NCI-H82 treated with DMSO at 0.1 percent for 48 hours (cell line): ENCODE measurements around the gene NAV2.

Source experiments
- DNase-seq: peaks from one replicate; lab custom pipeline; 2025; ENCODE audit not compliant: unreplicated experiment; lab: John Stamatoyannopoulos, UW

NAV2 gene

GRCh38 chr11:19963697-19964387 lies 251.2 kb downstream of the NAV2 start:
- no peak for DNase-seq

GRCh38 chr11:19966441-19966840 lies 253.8 kb downstream of the NAV2 start:
- no peak for DNase-seq

- DNase-seq: no peak
These were observed 254.3 kb downstream of the NAV2 start for GRCh38 chr11:19966927-19967326.

- no peak for DNase-seq
These were observed 255.2 kb downstream of the NAV2 start for GRCh38 chr11:19967787-19968186.

- no peak for DNase-seq
These were observed 256.2 kb downstream of the NAV2 start for GRCh38 chr11:19968860-19969259.

- no peak for DNase-seq
These were observed 258.3 kb downstream of the NAV2 start for GRCh38 chr11:19970944-19971343.

- no peak for DNase-seq
These were observed 259.5 kb downstream of the NAV2 start for GRCh38 chr11:19972091-19972490.

GRCh38 chr11:19972651-19973050 lies 260.0 kb downstream of the NAV2 start:
- no peak for DNase-seq

- DNase-seq: no peak
These were observed 260.5 kb downstream of the NAV2 start for GRCh38 chr11:19973136-19973635.

GRCh38 chr11:19974886-19975285 lies 262.2 kb downstream of the NAV2 start:
- DNase-seq: no peak

GRCh38 chr11:19975414-19975990 lies 262.9 kb downstream of the NAV2 start:
- DNase-seq: no peak

- no peak for DNase-seq
These were observed 263.8 kb downstream of the NAV2 start for GRCh38 chr11:19976281-19976941.

- DNase-seq: no peak
These were observed 265.3 kb downstream of the NAV2 start for GRCh38 chr11:19977941-19978340.

GRCh38 chr11:19978668-19979518 lies 266.3 kb downstream of the NAV2 start:
- no peak for DNase-seq

GRCh38 chr11:19979519-19979845 lies 266.8 kb downstream of the NAV2 start:
- DNase-seq: no peak

GRCh38 chr11:19980388-19980787 lies 267.8 kb downstream of the NAV2 start:
- DNase-seq: no peak

GRCh38 chr11:19980957-19981669 lies 268.5 kb downstream of the NAV2 start:
- DNase-seq: no peak

GRCh38 chr11:19982774-19983495 lies 270.3 kb downstream of the NAV2 start:
- DNase-seq: no peak

- DNase-seq: no peak
These were observed 271.6 kb downstream of the NAV2 start for GRCh38 chr11:19984048-19984742.

GRCh38 chr11:19985111-19985510 lies 272.5 kb downstream of the NAV2 start:
- no peak for DNase-seq
